ENCODE results near the gene SEMA3B. TPM values are rescaled to one million over a fixed set of nuclear protein-coding genes. Genes with fewer than 3 reads are reported as not detected.
A peak's percentile ranks its signal among the peaks of the same experiment; 100 is the strongest.

The SEMA3B gene
- total RNA-seq, 2 donors from 2014 or later, result 14.3 to 32.6 TPM

DNA sequence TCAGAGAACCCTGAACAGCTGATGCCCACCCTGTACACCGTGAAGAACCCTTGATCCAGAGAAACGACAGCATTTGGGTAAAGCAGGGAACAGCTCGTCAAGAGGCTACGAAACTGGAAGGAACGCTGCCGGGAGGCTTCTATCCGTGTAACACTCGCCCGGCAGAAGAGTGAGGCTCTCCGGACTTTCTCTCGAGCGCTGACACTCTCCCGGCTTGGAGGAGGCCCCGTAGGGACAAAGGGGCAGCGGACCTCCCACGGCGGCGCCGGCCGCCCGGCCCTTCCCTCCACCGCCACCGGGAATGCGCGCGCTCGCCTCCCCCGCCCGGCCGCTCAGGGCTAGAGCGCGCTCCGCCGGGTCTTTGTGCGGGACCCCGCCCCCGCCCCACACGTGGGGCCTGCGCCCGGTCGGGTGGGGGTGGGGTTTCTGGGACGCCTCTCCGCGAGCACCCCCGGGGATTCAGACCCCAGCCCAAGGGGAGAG is 51.9 kb downstream of the SEMA3B start:
- DNase-seq, result peak; percentile 85

DNA sequence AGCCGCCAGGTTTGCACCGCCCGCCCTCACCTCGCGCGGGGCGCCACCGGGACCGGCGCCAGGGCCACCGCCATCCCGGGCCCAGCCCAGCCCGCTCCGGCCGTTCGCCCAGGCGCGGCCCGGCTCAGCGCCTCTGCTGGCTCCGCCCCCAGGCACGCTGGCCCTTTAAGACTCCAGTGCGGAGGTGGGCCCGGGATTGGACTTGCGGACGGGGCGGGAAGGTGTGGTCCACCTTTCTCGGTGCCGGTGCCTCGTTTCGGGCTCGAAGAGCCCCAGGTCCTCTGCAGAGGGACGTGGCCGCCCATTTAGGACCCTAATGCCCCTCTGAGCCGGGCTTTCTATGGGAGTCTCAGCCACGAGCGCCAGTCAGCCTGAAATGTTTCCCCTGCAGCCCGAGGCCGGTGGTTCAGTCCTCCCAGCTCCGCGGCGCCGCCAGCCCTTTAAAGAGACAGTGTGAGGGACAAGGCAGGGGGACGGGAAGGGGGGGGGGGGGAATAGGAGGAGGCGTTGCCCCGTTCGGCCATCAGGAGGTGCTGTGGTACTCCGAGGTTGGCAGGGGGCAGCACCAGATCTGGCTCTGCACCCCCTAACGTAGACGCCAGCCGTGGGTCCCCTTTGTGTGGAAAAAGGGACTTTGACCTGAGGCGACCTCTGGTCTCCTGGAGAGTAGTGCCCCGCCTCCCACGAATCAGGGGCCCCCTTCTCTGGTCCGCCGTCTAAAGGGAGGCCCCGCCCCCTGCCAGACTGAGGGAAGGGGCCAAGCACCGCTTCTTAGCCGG is 52.6 kb downstream of the SEMA3B start:
- ATAC-seq (peak; percentile 79 to 87), DNase-seq (peak; percentile 93)
- intact Hi-C loops (cut with DNase I), result loop anchor here in 1 of 2 donors (10.0 kb wide), 1 partner anchor 87 kb away; the partner anchor contains the start of gene GNAI2

More for the DNA sequence above, 51.9 kb downstream of the SEMA3B start:
- peak; percentile 61 to 83 for ATAC-seq
- intact Hi-C loops (cut with DNase I), result loop anchor here in 1 of 2 donors (10.0 kb wide), 1 partner anchor 86 kb away; the partner anchor contains the start of gene GNAI2

DNA sequence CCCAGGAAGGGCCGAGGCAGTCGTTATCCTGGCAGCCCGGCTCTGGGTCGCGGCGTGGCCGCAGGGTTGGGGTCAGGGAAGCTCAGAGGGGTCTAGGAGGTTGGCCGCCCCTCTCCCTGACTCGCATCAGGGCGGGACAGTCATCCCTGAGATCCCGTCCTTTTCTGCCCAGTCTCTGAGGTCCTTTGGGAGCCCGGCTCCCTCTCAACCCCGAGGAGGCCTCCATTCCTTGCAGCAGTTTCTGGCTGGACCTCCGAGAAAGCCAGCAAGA is 53.1 kb downstream of the SEMA3B start:
- no peak for ATAC-seq
- DNase-seq, result no peak
- intact Hi-C loops (cut with DNase I), result loop anchor here in 1 of 2 donors (10.0 kb wide), 1 partner anchor 87 kb away; the partner anchor contains the start of gene GNAI2

DNA sequence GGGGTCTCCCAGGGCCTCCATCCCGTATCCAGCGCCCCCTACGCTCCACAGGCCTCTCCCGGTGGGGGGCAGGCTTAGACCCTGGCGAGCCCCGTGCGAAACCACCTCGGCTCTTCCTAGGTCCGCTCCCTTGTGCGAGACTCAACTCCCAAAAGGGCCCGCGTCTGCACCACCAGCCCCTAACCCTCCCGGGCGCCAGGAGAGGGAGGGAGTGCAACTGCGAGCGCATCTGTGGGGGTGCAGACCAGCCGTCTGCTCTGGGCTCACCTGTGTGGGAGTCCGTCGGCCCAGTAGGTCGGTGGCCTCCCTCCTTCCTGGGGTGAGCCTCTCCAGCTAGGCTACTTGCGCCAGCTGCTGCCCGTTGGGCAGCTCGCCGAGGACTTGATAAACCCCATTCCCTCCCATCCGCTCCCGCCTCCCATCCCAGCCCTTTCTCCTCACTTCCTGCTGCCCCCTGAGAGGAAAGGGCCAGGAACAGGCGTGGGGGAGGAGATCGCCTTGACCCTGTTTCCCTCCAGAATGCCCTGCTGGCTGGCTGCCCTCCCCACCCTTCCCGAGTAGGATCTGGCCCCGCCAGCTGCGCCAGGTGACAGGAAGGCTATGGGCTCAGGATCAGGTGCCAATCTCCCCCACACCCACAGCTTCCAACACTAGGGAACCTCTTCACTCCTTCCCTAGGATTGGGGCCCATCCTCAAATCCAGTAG is 53.6 kb downstream of the SEMA3B start, which contains the start of gene HYAL2:
Gene HYAL2 (minus strand): TSS at position 360 of the 706 bp plus-strand sequence. CDS start 2,256 bp downstream, outside the sequence.
- DNase-seq (peak; percentile 88), ATAC-seq (peak; percentile 4 to 12)
- intact Hi-C loops (cut with DNase I), result loop anchor here in 1 of 2 donors (10.0 kb wide), 1 partner anchor 88 kb away; the partner anchor contains the start of gene GNAI2

GRCh38 chr3:50323092-50323600 is 54.2 kb downstream of the SEMA3B start:
- ATAC-seq (peak in 1 of 2 donors; percentile 1), DNase-seq (peak; percentile 66)
- intact Hi-C loops (cut with DNase I), result loop anchor here in 1 of 2 donors (10.0 kb wide), 1 partner anchor 88 kb away; the partner anchor contains the start of gene GNAI2

DNA sequence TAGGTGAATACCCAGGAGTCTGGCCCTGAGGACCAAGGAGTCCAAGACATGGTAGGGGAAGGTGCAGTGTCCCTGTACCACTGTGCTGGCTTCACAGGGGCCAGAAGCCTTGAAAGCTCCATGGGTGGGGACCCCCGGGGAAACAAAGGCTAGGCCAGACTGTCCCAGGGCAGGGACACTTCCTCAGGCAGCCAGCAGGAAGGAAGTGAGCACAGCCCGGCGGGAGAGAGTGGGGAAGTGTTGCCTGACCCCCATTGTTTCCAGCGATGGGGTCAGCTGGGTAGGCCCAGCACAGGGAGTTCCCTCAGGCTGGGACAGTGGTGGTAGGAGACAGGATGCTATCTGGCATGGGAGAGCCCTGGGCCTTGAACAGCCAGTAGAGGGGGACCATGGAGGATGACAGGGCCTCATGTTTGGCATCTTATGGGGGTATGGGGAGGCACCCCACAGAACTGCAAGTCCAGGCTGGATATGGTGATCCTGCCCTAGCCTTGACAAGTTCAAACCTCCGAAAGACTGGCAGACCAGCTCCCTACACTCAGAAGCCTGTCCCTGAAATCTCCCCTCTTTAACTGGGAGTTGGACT is 54.8 kb downstream of the SEMA3B start:
- peak in 1 of 2 donors; percentile 12 for ATAC-seq
- intact Hi-C loops (cut with DNase I), result loop anchor here in 1 of 2 donors (10.0 kb wide), 1 partner anchor 89 kb away; the partner anchor contains the start of gene GNAI2
- DNase-seq, result peak; percentile 85

DNA sequence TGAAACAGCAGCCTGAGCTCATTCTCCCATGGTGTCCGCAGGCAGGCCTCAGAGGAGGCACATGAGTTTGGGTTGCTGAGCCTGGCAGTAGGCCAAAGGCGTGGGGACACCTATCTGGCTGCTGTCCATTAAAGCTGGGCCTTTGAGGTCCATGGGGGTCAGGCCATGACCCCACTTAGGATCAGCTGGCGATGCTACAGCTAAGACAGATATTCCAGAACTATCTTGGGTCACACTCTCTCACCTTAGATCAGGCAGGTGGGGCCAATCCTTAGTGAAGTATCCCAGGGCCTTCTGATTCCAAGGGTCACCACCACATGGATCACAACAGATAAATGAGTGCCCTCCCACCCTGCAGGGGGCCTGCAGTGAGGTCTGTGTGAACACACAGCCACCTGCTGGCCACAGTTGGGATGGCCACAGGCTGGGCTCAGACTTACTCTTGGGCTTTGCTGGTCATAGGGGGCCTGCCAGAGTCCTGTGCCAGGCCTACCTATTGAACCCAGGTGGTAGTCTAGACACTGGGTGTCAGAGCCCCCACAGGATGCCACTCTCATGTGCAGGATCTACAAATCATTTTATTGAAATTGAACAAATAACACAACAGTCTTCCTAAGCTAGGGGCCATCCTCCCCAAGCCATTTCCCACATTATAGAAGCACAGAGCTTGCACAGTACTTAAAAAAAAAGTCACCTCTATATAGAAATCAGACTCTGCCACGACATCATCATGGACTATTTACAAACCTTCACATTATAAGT is 55.6 kb downstream of the SEMA3B start:
- peak in 1 of 2 donors; percentile 10 for ATAC-seq
- peak; percentile 86 for DNase-seq
- intact Hi-C loops (cut with DNase I), result loop anchor here in 1 of 2 donors (5.0 to 10.0 kb wide), 2 partner anchors 52 to 90 kb away; partner anchors contain the start of gene GNAI2

GRCh38 chr3:50325113-50325480 is 56.1 kb downstream of the SEMA3B start:
- ATAC-seq (no peak), DNase-seq (no peak)
- intact Hi-C loops (cut with DNase I), result loop anchor here in 1 of 2 donors (5.0 to 10.0 kb wide), 2 partner anchors 53 to 90 kb away; partner anchors contain the start of gene GNAI2

GRCh38 chr3:50325497-50326181 is 56.7 kb downstream of the SEMA3B start:
- intact Hi-C loops (cut with DNase I), result loop anchor here in 1 of 2 donors (5.0 to 10.0 kb wide), 2 partner anchors 53 to 91 kb away; partner anchors contain the start of gene GNAI2
- no peak for ATAC-seq
- DNase-seq, result no peak

DNA sequence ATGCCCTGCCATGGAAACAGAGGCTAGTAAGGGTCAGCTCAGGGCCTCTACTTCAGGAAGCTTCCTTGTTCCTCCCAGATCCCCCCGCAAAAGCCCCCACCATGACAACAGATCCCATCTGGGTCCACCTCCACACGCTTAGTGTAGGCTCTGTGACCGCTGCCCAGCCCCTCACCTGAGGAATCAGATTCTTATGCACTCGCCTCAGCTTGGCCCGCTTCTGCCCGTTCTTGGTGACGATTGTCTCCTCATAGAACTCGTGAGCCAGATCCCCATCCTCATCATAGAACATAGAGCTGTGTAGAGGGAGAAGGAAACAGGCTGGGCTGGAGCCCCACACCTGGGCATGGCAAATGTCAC is 57.2 kb downstream of the SEMA3B start:
- no peak for DNase-seq
- no peak for ATAC-seq
- intact Hi-C loops (cut with DNase I), result loop anchor here in 1 of 2 donors (5.0 to 10.0 kb wide), 2 partner anchors 54 to 91 kb away; partner anchors contain the start of gene GNAI2

GRCh38 chr3:50327129-50327528 is 58.2 kb downstream of the SEMA3B start:
- DNase-seq (no peak), ATAC-seq (no peak)
- intact Hi-C loops (cut with DNase I), result loop anchor here in 1 of 2 donors (5.0 to 10.0 kb wide), 2 partner anchors 55 to 92 kb away; partner anchors contain the start of gene GNAI2

Small RNAs within 50 kb of the gene (microRNA-seq; reads per million reads assigned to microRNA genes)
- gene MIR5787, result 0 reads per million in 2 donors

Other genes with a start within 250 kb of the SEMA3B start
- gene RBM5, start 180.2 kb upstream of the SEMA3B start, total RNA-seq, result 10 to 100 TPM; 66.6 to 69.7 TPM
- gene SEMA3F, start 113.8 kb upstream of the SEMA3B start, total RNA-seq, result 10 to 100 TPM; 12.5 to 24.0 TPM
- not detected for gene GNAT1, start 77.5 kb upstream of the SEMA3B start, total RNA-seq
- gene SLC38A3, start 63.9 kb upstream of the SEMA3B start, total RNA-seq, result 1 to 10 TPM; 5.2 to 7.7 TPM
- gene GNAI2, start 32.9 kb upstream of the SEMA3B start, total RNA-seq, result 100 to 1,000 TPM; 179 to 181 TPM
- 1 to 10 TPM; 1.4 to 6.6 TPM for gene LSMEM2, start 9.9 kb downstream of the SEMA3B start, total RNA-seq
- 10 to 100 TPM; 53.1 to 68.8 TPM for gene IFRD2, start 23.3 kb downstream of the SEMA3B start, total RNA-seq
- gene HYAL3, start 30.3 kb downstream of the SEMA3B start, total RNA-seq, result 1 to 10 TPM; 1.7 to 1.8 TPM
- gene NAA80, start 30.3 kb downstream of the SEMA3B start, total RNA-seq, result 1 to 10 TPM; 5.8 to 7.2 TPM
- gene HYAL1, start 34.4 kb downstream of the SEMA3B start, total RNA-seq, result 10 to 100 TPM; 24.6 to 26.6 TPM
- 100 to 1,000 TPM in 1 of 2 donors, 10 to 100 TPM in 1; 53.4 to 103 TPM for gene HYAL2, start 53.6 kb downstream of the SEMA3B start, total RNA-seq
- 10 to 100 TPM; 26.2 to 27.5 TPM for gene TUSC2, start 59.1 kb downstream of the SEMA3B start, total RNA-seq
- gene RASSF1, start 71.7 kb downstream of the SEMA3B start, total RNA-seq, result 10 to 100 TPM; 20.7 to 25.6 TPM
- under 1 TPM in 1 of 2 donors, not detected in 1; 0.29 TPM for gene ZMYND10, start 76.6 kb downstream of the SEMA3B start, total RNA-seq
- 10 to 100 TPM; 12.6 to 19.9 TPM for gene NPRL2, start 81.6 kb downstream of the SEMA3B start, total RNA-seq
- 1 to 10 TPM; 7.6 to 9.2 TPM for gene CYB561D2, start 81.7 kb downstream of the SEMA3B start, total RNA-seq
- 10 to 100 TPM; 28.7 to 33.4 TPM for gene TMEM115, start 90.4 kb downstream of the SEMA3B start, total RNA-seq
- gene CACNA2D2, start 234.5 kb downstream of the SEMA3B start, total RNA-seq, result 1 to 10 TPM; 4.6 to 7.8 TPM

Data from left cardiac atrium (tissue), 4 donors.